Epithelial cell of esophagus (primary cell): Measurements from ENCODE around the gene ITPR2.
"Not testable (repeated sequence)": the region's sequence is repeated elsewhere in the genome, so short reads cannot be mapped to it uniquely, and the experiment has no call there.

Experiments
- DNase-seq: peaks from one replicate; pipeline ENCODE4 v3.0.0; 2010; ENCODE audit warnings: low read depth
- H3K4me3 ChIP-seq: 2 replicates; pipeline ENCODE4 v1.5.1; 2011; ENCODE audit warnings: mild to moderate bottlenecking, low read length, control low read depth
- TF ChIP-seq, protein P1 (sequence below): IDR thresholded peaks from 2 replicates; pipeline ENCODE4 v1.5.1; 2011; ENCODE audit warnings: low read depth, mild to moderate bottlenecking, low read length, control low read depth, inconsistent platforms; ENCODE audit not compliant: insufficient read depth; ENCODE audit errors: missing control alignments

Gene ITPR2

GRCh38 chr12:26730481-26731350 is 102.3 kb downstream of the ITPR2 start:
- TF ChIP-seq, protein P1, sequence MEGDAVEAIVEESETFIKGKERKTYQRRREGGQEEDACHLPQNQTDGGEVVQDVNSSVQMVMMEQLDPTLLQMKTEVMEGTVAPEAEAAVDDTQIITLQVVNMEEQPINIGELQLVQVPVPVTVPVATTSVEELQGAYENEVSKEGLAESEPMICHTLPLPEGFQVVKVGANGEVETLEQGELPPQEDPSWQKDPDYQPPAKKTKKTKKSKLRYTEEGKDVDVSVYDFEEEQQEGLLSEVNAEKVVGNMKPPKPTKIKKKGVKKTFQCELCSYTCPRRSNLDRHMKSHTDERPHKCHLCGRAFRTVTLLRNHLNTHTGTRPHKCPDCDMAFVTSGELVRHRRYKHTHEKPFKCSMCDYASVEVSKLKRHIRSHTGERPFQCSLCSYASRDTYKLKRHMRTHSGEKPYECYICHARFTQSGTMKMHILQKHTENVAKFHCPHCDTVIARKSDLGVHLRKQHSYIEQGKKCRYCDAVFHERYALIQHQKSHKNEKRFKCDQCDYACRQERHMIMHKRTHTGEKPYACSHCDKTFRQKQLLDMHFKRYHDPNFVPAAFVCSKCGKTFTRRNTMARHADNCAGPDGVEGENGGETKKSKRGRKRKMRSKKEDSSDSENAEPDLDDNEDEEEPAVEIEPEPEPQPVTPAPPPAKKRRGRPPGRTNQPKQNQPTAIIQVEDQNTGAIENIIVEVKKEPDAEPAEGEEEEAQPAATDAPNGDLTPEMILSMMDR, result no peak

GRCh38 chr12:26729137-26729671 is 103.8 kb downstream of the ITPR2 start:
- H3K4me3 ChIP-seq, DNase-seq: not testable (repeated sequence)

More at GRCh38 chr12:26730481-26731350, 102.3 kb downstream of the ITPR2 start:
- H3K4me3 ChIP-seq, result no peak overlapping the region
- DNase-seq, result no peak

- no peak for DNase-seq
- H3K4me3 ChIP-seq, result no peak overlapping the region
- TF ChIP-seq, protein P1, result no peak
Observed at GRCh38 chr12:26728205-26729050, 104.6 kb downstream of the ITPR2 start.

- TF ChIP-seq, protein P1, result no peak
- no peak overlapping the region for H3K4me3 ChIP-seq
- no peak for DNase-seq
Observed at GRCh38 chr12:26727482-26728204, 105.4 kb downstream of the ITPR2 start.

DNA sequence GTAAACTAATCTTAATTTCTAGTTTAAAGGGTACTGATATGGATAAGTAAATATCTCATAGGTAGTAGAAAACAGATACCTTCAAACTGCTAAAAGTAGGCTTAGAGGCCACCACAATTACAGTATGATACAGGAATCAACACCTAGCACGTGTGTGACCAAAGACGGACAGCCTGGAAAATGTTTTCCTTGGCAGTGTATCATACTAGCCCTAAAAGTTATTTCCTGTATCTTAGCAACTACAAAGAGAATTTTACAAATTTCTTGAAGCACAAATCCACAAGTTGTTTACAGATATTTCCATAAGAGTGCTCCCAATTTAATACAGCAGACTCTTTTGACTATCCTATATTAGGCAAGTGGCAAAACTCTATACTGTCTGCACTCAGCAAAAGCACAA is 106.0 kb downstream of the ITPR2 start:
- no peak overlapping the region for H3K4me3 ChIP-seq
- no peak for DNase-seq
- TF ChIP-seq, protein P1, result no peak

DNA sequence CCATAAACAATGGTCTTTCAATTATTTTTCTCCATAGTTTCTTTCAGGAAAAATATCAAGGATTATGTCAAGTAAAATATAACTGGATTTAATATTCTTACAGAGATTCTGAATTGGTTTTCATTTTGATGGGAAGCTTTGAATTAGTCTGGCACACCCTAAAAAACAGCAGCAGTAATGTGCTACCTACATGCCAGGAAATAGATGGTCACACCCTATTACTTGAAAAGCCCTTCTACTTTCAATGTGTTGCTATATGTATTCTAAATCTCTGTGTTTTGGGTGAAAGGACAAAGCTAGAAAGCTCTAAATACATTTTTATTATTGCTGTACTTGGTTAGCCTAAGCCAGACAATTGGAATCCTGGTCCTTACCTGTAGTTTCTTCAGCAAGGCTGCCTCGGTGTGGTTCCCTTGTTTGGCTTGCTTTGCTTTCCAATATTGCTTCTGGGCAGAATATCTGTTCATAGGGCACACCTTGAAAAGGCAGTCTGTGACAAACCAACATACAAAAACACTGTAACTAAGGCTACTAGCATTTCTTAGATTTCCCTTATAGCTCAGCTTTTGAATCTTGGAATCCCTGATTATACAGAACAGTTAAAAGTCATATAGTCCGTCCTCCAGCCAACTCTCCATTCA is 107.6 kb downstream of the ITPR2 start:
- TF ChIP-seq, protein P1, result no peak
- no peak overlapping the region for H3K4me3 ChIP-seq
- DNase-seq, result no peak

DNA sequence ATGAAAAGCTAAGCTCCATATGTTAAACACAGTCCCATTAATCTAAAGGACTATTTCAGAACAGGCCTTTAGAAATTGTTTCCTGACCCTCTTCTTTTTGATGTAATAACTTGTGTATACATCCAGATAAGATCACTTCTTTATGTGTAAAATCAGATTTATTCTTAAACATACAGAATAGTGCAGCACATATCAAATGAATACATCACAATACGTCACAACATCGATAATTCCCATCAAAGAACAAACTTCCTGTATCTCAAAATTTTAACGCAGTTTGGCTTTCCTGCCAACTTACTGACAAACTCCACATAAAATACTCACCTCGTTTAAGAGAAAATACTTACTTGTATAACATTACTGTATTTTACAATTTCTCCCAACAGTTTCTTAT is 108.7 kb downstream of the ITPR2 start:
- DNase-seq, result no peak
- no peak overlapping the region for H3K4me3 ChIP-seq
- TF ChIP-seq, protein P1, result no peak
